IPS-NIHi7 (cell line): ENCODE data around the gene UGGT2.
"Not testable (repeated sequence)": the region's sequence is repeated elsewhere in the genome, so short reads cannot be mapped to it uniquely, and the experiment has no call there.

ENCODE experiments used
- DNase-seq: peaks from one replicate; pipeline ENCODE4 v3.0.0; 2012; ENCODE audit warnings: mixed read lengths; ENCODE audit errors: extremely low spot score

Gene UGGT2

GRCh38 chr13:95893861-95894260 lies 159.3 kb downstream of the UGGT2 start:
- DNase-seq = peak; percentile 15

- no peak for DNase-seq
Observed at GRCh38 chr13:95882121-95882520, 171.1 kb downstream of the UGGT2 start.

GRCh38 chr13:95880331-95880730 lies 172.9 kb downstream of the UGGT2 start:
- no peak for DNase-seq

GRCh38 chr13:95874286-95874685 lies 178.9 kb downstream of the UGGT2 start:
- DNase-seq = no peak

GRCh38 chr13:95870421-95870820 lies 182.8 kb downstream of the UGGT2 start:
- DNase-seq = peak; percentile 10

- no peak for DNase-seq
Observed at GRCh38 chr13:95865080-95865615, 188.1 kb downstream of the UGGT2 start.

GRCh38 chr13:95862408-95862807 lies 190.8 kb downstream of the UGGT2 start:
- DNase-seq = no peak

- DNase-seq = no peak
Observed at GRCh38 chr13:95861296-95861695, 191.9 kb downstream of the UGGT2 start.

- no peak for DNase-seq
Observed at GRCh38 chr13:95858286-95859075, 194.7 kb downstream of the UGGT2 start.

GRCh38 chr13:95845656-95846055 lies 207.5 kb downstream of the UGGT2 start:
- not testable (repeated sequence) for DNase-seq

GRCh38 chr13:95842898-95843297 lies 210.3 kb downstream of the UGGT2 start:
- DNase-seq = no peak

- DNase-seq = no peak
Observed at GRCh38 chr13:95841894-95842293, 211.3 kb downstream of the UGGT2 start.

- DNase-seq = peak; percentile 83
Observed at GRCh38 chr13:95834134-95834765, 219.0 kb downstream of the UGGT2 start.

GRCh38 chr13:95833719-95834118 lies 219.5 kb downstream of the UGGT2 start:
- no peak for DNase-seq

- DNase-seq = no peak
Observed at GRCh38 chr13:95833126-95833525, 220.1 kb downstream of the UGGT2 start.

- no peak for DNase-seq
Observed at GRCh38 chr13:95822303-95822702, 230.9 kb downstream of the UGGT2 start.

- DNase-seq = no peak
Observed at GRCh38 chr13:95814495-95814894, 238.7 kb downstream of the UGGT2 start.

GRCh38 chr13:95813139-95813538 lies 240.1 kb downstream of the UGGT2 start:
- no peak for DNase-seq

GRCh38 chr13:95809429-95809828 lies 243.8 kb downstream of the UGGT2 start:
- no peak for DNase-seq

GRCh38 chr13:95805921-95806320 lies 247.3 kb downstream of the UGGT2 start:
- DNase-seq = no peak

- DNase-seq = no peak
Observed at GRCh38 chr13:95801825-95802224, 251.4 kb downstream of the UGGT2 start.

- DNase-seq = no peak
Observed at GRCh38 chr13:95800436-95800835, 252.8 kb downstream of the UGGT2 start.

GRCh38 chr13:95797016-95797415 lies 256.2 kb downstream of the UGGT2 start:
- no peak for DNase-seq
